ENCODE data around the gene ATP10B.
"Not testable (repeated sequence)": the region's sequence is repeated elsewhere in the genome, so short reads cannot be mapped to it uniquely, and the experiment has no call there.

ATP10B gene

DNA sequence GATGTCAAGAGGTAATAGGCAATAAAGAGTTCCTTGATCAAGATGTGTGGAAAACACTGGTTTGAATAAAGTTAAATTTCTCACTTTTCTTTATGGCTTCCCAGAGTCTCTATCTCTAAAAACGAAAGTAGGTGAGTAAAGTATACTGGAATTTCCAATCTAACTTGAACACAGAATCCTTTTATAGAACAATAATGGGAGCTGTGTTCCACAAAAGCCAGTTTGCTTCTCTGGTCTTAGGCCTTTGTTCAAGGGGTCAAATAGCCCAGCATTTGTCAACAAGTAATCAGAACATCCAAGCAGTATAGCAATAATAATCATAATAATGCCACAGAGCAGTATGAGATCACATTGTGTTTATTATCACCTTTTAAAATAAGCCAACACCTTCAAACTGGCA is 20.2 kb downstream of the ATP10B start:
- no peak for DNase-seq (ENCODE audit: low spot score)

GRCh38 chr5:160824301-160825001 is 27.6 kb downstream of the ATP10B start:
- DNase-seq (ENCODE audit: low spot score): no peak

GRCh38 chr5:160812996-160813395 is 39.0 kb downstream of the ATP10B start:
- DNase-seq (ENCODE audit: low spot score): not testable (repeated sequence)

GRCh38 chr5:160805376-160805775 is 46.6 kb downstream of the ATP10B start:
- DNase-seq (ENCODE audit: low spot score): no peak

DNA sequence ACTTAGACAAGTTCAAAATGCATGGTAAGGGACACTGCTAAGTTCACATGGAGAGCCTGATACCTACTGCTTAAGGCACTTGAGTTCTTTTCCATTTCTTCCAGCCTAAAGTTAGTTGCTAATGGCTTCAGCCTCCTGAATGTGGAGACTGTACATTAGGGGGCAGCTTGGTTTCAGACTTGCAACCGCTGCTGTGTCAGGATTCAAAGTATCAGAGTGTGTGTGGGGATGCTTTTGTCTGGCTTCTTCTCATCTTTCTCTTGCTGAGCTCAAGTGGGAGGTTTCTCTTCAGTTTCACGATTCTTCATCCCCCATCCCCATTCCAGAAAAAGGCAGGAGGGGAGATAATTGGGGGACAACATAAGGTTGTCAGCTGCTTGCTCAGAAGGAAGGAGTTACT is 49.4 kb downstream of the ATP10B start:
- no peak for DNase-seq (ENCODE audit: low spot score)

- DNase-seq (ENCODE audit: low spot score): no peak
Measured at GRCh38 chr5:160800375-160801275, 51.4 kb downstream of the ATP10B start.

- DNase-seq (ENCODE audit: low spot score): no peak
Measured at GRCh38 chr5:160799184-160799583, 52.8 kb downstream of the ATP10B start.

GRCh38 chr5:160797020-160797419 is 55.0 kb downstream of the ATP10B start:
- no peak for DNase-seq (ENCODE audit: low spot score)

DNA sequence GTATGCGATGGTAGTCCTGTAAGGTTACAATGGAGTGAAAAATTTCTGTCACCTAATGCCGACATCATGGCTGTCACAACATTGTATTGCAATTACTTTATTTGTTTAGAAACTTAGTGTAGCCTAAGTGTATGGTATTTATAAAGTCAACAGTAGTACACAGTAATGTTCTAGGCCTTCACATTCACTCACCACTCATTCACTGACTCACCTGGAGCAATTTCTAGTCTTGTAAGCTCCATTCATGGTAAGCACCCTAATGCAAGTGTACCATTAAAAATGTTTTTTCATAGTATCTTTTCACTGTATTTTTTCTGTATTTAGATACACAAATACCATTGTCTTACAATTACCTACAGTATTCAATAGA is 58.5 kb downstream of the ATP10B start:
- no peak for DNase-seq (ENCODE audit: low spot score)

DNA sequence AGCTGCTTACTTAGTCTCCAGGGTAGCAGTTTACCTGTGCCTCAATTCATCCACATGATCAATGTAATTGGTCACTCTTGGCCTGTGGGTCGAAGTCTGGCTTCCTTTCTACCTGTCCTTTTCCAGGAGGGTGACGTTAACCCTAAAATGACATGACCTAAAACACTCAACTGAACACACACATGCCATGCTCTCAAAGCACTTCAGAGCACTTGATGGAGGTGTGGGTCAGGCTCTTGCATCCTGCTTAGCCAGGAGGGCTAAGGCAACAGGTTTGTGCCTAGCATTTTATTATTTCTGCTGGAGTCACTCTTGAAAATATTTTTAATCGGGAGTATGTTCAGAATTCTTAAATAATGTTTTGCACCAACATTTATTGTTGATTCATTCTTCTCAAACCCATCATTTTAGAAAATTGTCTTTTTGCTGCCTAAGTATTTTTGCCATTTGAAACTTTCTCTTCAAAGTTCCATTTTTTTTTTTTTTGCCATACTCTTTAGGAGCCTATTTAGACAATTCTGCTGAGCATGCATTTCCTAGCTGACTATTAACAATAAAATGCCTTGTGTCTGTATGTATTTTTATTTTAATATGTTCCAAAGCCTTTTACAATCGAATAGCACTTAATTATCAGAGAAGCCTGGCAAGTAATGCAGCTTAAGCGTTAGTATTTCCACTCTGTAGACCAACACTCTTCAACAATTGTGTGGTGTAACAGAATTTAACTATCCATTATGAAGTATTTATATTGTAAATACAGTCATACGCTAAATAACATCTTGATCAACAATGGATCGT is 59.1 kb downstream of the ATP10B start:
- DNase-seq (ENCODE audit: low spot score): no peak

GRCh38 chr5:160792281-160792680 is 59.7 kb downstream of the ATP10B start:
- DNase-seq (ENCODE audit: low spot score): no peak

DNA sequence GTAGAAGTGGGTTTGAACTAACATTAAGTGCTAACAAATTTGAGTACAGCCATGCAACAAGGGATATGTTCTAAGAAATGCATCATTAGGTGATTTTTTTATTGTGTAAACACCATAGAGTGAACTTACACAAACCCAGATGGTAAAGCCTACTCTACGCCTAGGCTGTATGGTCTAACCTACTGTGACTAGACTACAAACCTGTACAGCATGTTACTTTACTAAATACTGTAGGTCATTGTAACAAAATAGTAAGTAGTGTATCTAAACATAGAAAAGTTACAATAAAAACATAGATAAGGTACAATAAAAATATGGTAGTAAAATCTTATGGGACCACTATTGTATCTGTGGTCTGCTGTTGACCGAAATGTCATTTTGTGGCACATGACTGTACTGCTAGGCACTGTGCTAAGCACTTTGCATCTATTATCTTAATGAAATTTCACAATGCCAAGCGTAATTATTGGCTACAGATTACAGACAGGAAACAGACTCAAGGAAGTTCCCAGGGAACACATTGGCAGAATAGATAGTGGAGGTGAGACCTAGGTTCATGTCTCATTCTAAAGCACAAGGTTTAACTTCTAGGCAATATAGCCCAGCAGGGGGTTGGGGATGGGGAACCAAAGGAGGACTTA is 62.7 kb downstream of the ATP10B start:
- DNase-seq (ENCODE audit: low spot score): no peak

DNA sequence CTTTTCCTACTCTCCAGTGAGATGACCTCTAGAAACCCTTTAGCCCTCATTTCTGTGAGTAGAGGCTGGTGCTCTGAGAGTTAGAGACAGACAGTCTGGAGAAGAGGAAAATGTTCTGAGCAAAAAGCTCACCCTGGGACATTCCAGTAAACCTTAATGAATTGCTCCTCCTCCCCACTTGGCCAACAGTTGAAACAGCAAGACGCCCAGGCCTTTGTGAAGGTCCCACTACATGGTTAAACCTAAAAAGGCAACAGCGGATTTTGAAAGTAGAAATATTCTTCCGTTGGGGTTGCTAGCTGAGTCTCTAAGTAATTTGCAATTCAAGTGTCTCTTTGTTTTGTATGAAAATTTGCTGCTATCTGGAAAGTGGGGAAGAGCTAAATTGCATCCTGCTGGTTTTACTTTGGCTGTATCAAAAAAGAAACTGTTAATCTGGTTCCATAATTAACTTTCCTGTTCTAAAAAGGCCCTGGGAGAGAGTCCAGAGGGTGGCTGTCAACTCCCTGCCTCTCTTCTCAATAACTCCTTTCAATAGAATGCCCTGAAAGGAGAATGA is 63.8 kb downstream of the ATP10B start:
- no peak for DNase-seq (ENCODE audit: low spot score)

- no peak for DNase-seq (ENCODE audit: low spot score)
Measured at GRCh38 chr5:160787240-160787639, 64.8 kb downstream of the ATP10B start.

- no peak for DNase-seq (ENCODE audit: low spot score)
Measured at GRCh38 chr5:160774666-160775315, 77.2 kb downstream of the ATP10B start.

GRCh38 chr5:160773646-160774410 is 78.2 kb downstream of the ATP10B start:
- no peak for DNase-seq (ENCODE audit: low spot score)

GRCh38 chr5:160772854-160773253 is 79.2 kb downstream of the ATP10B start:
- DNase-seq (ENCODE audit: low spot score): no peak

DNA sequence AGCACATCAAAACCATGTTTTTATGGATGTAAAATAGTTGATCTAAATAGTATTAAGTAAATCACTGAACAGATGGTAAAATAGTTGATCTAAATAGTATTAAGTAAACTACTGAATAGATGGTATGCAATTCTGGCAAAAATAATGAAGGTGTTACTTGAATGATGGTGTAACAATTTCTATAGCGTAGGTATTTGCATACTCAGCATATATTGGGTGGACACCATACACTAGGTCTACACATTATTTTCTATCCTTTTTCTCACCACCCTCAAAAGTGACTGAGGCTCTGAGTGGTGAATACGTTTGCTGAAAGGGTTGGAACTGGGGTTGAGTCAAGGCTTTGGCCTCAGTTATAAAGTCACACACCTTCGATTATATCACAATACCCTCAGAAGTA is 81.3 kb downstream of the ATP10B start:
- no peak for DNase-seq (ENCODE audit: low spot score)

GRCh38 chr5:160769301-160769700 is 82.7 kb downstream of the ATP10B start:
- DNase-seq (ENCODE audit: low spot score): no peak

DNA sequence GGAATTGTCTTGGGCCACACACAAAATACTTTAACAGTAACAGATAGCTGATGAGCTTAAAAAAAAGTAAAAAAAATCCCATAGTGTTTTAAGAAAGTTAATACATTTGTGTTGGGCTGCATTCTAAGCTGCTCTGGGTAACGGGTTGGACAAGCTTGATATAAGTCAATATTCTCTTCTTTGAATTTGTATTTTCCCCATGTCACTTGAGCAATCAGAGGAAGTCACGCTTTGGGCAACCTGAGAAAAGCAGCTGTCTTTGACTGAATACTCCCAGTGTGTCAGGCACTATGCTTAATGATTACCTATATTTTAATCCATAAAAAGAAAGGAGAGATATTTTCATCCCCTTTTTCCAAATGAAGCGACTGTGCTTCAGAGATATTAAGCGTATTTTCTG is 84.9 kb downstream of the ATP10B start:
- DNase-seq (ENCODE audit: low spot score): no peak

- DNase-seq (ENCODE audit: low spot score): no peak
Measured at GRCh38 chr5:160760008-160760407, 92.0 kb downstream of the ATP10B start.

Data from hematopoietic multipotent progenitor cell treated with erythropoietin and hydrocortisone succinate and interleukin-3 and kit ligand, for 15 days (in vitro differentiated cells).